ENCODE data around the gene AGO1. TPM values are rescaled to one million over a fixed set of nuclear protein-coding genes. Genes with fewer than 3 reads are reported as not detected.

AGO1 gene
- total RNA-seq (2022) (28.9 and 29.8 TPM in 2 replicates), Bru-seq, nascent RNA (percentile 73 among the genes with signal in this experiment), BruChase-seq, experiment 1, labeled RNA remaining after a 2-hour chase (percentile 86 among the genes with signal in this experiment), BruChase-seq, experiment 2, labeled RNA remaining after a 6-hour chase (percentile 92 among the genes with signal in this experiment)
- long read RNA-seq, partial matches to known transcripts, result 0 of 9 reads
- long read RNA-seq, other reads (novel, unspliced or antisense), result 9 of 9 reads

DNA sequence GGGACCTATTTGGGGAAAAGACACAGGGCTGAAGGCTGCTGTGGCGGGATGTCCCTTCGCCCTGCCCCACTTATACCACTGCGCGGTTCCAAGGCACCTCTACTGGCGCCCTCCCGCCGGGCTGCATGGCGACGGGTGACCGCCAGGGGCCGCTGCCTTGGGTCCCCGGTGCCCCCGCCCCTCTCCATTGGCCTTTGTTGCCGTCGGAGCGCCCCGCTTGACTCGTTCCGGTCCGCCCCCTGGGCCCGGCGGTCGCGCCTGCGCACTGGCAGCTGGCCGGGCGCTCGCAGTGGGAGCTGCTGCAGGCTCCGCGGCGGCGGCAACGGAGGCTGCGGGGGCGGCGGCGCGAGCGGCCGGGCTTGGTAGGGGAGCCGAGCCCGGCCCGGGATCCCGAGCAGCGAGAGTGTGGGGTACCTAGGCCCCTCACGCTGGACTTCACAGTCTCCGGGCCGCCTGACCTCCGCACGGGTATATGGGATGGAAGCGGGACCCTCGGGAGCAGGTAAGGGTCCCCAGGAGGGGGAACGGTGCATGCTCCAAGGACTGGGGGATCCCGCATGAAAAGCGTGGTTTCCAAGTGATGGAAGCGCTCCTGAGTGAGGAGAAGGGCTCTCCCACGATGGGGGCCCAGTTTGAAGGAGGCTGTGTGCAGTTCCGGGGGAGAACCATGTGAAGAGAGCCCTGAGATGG is at the start of gene AGO1:
TSS of gene AGO1 (plus strand) at position 265 of the 690 bp plus-strand sequence. CDS start at position 478, 213 bp downstream.
- peak; percentile 81 to 87 for DNase-seq
- Mint-ChIP-seq H3K9me3 (ENCODE audit: unreplicated experiment) (no peaks in the 10 kb centered on the region), H3K36me3 (ENCODE audit: insufficient read depth, unreplicated experiment) (peaks cover 7% of the 10 kb centered on the region), H3K4me3 (ENCODE audit: unreplicated experiment) (peak within 1 kb of the TSS; percentile 79), H3K4me1 (ENCODE audit: low read depth, unreplicated experiment) (peaks cover 30% of the 10 kb centered on the region), H3K27me3 (ENCODE audit: insufficient read depth, unreplicated experiment) (no peaks in the 10 kb centered on the region), H3K27ac (ENCODE audit: unreplicated experiment) (no peak within 1 kb of the TSS)
- ChIA-PET CTCF (interaction anchor here (0.6 kb wide), 2 partner anchors 28 to 47 kb away, joined by 3 to 6 read pairs; no protein-coding TSS in a partner anchor), POLR2A (no interaction called here)
- H3K36me3 ChIP-seq (ENCODE audit: control insufficient read depth, insufficient read depth, low read length), result no peaks in the 10 kb centered on the region
- H3K4me1 ChIP-seq, result peaks cover 21% of the 10 kb centered on the region
- peak within 1 kb of the TSS; percentile 64 for H3K4me3 ChIP-seq (ENCODE audit: low read depth, low read length)
- H3K9me3 ChIP-seq, result no peaks in the 10 kb centered on the region
- no peaks in the 10 kb centered on the region for H3K27me3 ChIP-seq (replicated peaks; ENCODE audit: control insufficient read depth, insufficient read depth, low read length)
- intact Hi-C loops (cut with micrococcal nuclease; ENCODE audit: unreplicated experiment), result no loop called here
- TF ChIP-seq, protein P1, sequence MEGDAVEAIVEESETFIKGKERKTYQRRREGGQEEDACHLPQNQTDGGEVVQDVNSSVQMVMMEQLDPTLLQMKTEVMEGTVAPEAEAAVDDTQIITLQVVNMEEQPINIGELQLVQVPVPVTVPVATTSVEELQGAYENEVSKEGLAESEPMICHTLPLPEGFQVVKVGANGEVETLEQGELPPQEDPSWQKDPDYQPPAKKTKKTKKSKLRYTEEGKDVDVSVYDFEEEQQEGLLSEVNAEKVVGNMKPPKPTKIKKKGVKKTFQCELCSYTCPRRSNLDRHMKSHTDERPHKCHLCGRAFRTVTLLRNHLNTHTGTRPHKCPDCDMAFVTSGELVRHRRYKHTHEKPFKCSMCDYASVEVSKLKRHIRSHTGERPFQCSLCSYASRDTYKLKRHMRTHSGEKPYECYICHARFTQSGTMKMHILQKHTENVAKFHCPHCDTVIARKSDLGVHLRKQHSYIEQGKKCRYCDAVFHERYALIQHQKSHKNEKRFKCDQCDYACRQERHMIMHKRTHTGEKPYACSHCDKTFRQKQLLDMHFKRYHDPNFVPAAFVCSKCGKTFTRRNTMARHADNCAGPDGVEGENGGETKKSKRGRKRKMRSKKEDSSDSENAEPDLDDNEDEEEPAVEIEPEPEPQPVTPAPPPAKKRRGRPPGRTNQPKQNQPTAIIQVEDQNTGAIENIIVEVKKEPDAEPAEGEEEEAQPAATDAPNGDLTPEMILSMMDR (IDR thresholded peaks at IDR 0.05; ENCODE audit: insufficient read depth in 1 of 2, low read depth in 1 of 2, low read length in 1 of 2, severe bottlenecking in 1 of 2, unreplicated experiment in 1 of 2), result peak; percentile 45 to 67
- no TSS peak for BruUV-seq (replicated peaks)

DNA sequence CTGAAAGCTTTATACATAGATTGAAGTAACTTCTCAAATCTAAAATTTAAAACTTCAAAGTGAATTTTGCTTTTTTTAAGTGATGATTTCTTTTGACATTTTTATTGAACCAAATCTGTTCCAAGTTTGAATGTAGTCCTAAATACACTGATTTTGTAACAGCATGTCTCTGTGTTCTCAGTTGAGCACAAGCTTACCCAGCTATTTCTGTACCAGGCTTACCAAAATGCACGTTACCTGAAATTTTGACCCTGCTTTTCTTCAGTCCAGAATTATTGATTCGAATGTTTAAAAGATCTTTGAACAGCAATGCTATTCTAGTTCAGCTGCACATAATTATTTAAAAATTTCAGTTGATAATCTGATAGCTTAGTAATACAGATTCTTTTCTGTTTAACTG is 49.6 kb upstream of the AGO1 start:
- Histone ChIP-seq H3K27me3 (replicated peaks; ENCODE audit: control insufficient read depth, insufficient read depth, low read length) (no peaks in the 10 kb centered on the region), H3K4me1 (no peaks in the 10 kb centered on the region), H3K36me3 (ENCODE audit: control insufficient read depth, insufficient read depth, low read length) (no peaks in the 10 kb centered on the region), H3K4me3 (ENCODE audit: low read depth, low read length) (no peak overlapping the region), H3K9me3 (no peaks in the 10 kb centered on the region)
- no TSS peak for BruUV-seq (replicated peaks)
- CTCF ChIA-PET, result interaction anchor here (0.6 kb wide), 1 partner anchor 23 kb away, joined by 4 read pairs; no protein-coding TSS in a partner anchor
- intact Hi-C loops (cut with micrococcal nuclease; ENCODE audit: unreplicated experiment), result no loop called here
- Mint-ChIP-seq H3K27me3 (ENCODE audit: insufficient read depth, unreplicated experiment) (no peaks in the 10 kb centered on the region), H3K27ac (ENCODE audit: unreplicated experiment) (no peak overlapping the region), H3K4me3 (ENCODE audit: unreplicated experiment) (no peak overlapping the region), H3K9me3 (ENCODE audit: unreplicated experiment) (no peaks in the 10 kb centered on the region), H3K4me1 (ENCODE audit: low read depth, unreplicated experiment) (no peaks in the 10 kb centered on the region), H3K36me3 (ENCODE audit: insufficient read depth, unreplicated experiment) (no peaks in the 10 kb centered on the region)
- POLR2A ChIA-PET, result no interaction called here
- DNase-seq, result no peak
- TF ChIP-seq, protein P1 (IDR thresholded peaks at IDR 0.05; ENCODE audit: insufficient read depth in 1 of 2, low read depth in 1 of 2, low read length in 1 of 2, severe bottlenecking in 1 of 2, unreplicated experiment in 1 of 2), result no peak

DNA sequence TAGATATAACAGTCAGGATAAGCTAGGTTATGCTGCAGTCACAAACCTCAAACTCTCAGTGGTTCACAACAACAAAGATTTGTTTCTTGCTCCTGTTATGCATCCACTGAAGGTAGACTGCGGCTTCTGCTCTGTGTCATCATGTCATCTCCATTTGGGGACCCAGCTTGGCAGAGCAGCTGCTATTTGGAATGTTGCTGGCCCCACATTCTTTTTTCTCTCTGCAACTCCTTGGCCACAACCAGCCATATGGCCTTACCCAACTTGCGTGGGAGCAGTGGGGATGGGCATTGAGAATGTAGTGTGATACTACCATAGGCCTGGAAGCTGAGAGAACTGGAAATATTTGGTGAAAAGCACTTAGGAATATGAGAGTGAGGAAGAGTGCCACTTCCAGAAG is 48.8 kb upstream of the AGO1 start:
- no peak overlapping the region for H3K27ac Mint-ChIP-seq (ENCODE audit: unreplicated experiment)
- Histone ChIP-seq H3K4me1 (no peaks in the 10 kb centered on the region), H3K9me3 (no peaks in the 10 kb centered on the region), H3K27me3 (replicated peaks; ENCODE audit: control insufficient read depth, insufficient read depth, low read length) (no peaks in the 10 kb centered on the region), H3K4me3 (ENCODE audit: low read depth, low read length) (no peak overlapping the region), H3K36me3 (ENCODE audit: control insufficient read depth, insufficient read depth, low read length) (no peaks in the 10 kb centered on the region)
- intact Hi-C loops (cut with micrococcal nuclease; ENCODE audit: unreplicated experiment), result no loop called here
- H3K27me3 Mint-ChIP-seq (ENCODE audit: insufficient read depth, unreplicated experiment), result no peaks in the 10 kb centered on the region
- DNase-seq, result no peak
- H3K4me1 Mint-ChIP-seq (ENCODE audit: low read depth, unreplicated experiment), result no peaks in the 10 kb centered on the region
- no peak overlapping the region for H3K4me3 Mint-ChIP-seq (ENCODE audit: unreplicated experiment)
- no TSS peak for BruUV-seq (replicated peaks)
- CTCF ChIA-PET, result no interaction called here
- no peaks in the 10 kb centered on the region for H3K36me3 Mint-ChIP-seq (ENCODE audit: insufficient read depth, unreplicated experiment)
- no peaks in the 10 kb centered on the region for H3K9me3 Mint-ChIP-seq (ENCODE audit: unreplicated experiment)
- TF ChIP-seq, protein P1 (IDR thresholded peaks at IDR 0.05; ENCODE audit: insufficient read depth in 1 of 2, low read depth in 1 of 2, low read length in 1 of 2, severe bottlenecking in 1 of 2, unreplicated experiment in 1 of 2), result no peak
- POLR2A ChIA-PET, result no interaction called here

Measured in Caco-2 (cell line).